H1 (cell line): ENCODE measurements around the gene TMOD4. TPM values are rescaled to one million over a fixed set of nuclear protein-coding genes. Genes with fewer than 3 reads are reported as not detected.
A peak's percentile ranks its signal among the peaks of the same experiment; 100 is the strongest.

Experiments used
- CTCF ChIA-PET: fragments of 300-600 bp; sonication (Branson Sonifier 250); formaldehyde crosslinking; loops from one replicate; lab custom pipeline; 2021; ENCODE audit not compliant: partially characterized antibody; lab: Charles Lee
- POLR2A ChIA-PET: fragments of 300-600 bp; sonication (Branson Sonifier 250); formaldehyde crosslinking; loops from one replicate; lab custom pipeline; 2021; ENCODE audit warnings: inconsistent platforms; ENCODE audit not compliant: partially characterized antibody; lab: Charles Lee
- DNase-seq, 2 experiments: peaks; one replicate each; pipeline versions ENCODE4 v3.0.0 to v3.0.0-alpha.2; 2010 to 2022; ENCODE audit warnings: low spot score in 2 of 2, low read depth in 1 of 2, mixed read lengths in 1 of 2
- FAIRE-seq: peaks from 2 replicates; lab custom pipeline; 2011; peaks lifted over from hg19 to GRCh38; lab: Jason Lieb, UNC
- H2AFZ ChIP-seq: 2 replicates; pipeline ENCODE4 v1.8.1; 2012; ENCODE audit warnings: low read length, inconsistent platforms
- H2AK5ac ChIP-seq: 2 replicates; pipeline ENCODE4 v1.6.1; 2013; ENCODE audit warnings: low read depth, low read length
- H2BK120ac ChIP-seq: replicated peaks from 2 replicates; pipeline ENCODE3; 2013; ENCODE audit warnings: low read depth, low read length, inconsistent platforms
- H2BK12ac ChIP-seq: 2 replicates; pipeline ENCODE4 v1.6.1; 2013; ENCODE audit warnings: low read depth, low read length
- H2BK15ac ChIP-seq: 2 replicates; pipeline ENCODE4 v1.6.1; 2013; ENCODE audit warnings: low read length
- H2BK20ac ChIP-seq: 2 replicates; pipeline ENCODE4 v1.6.1; 2013; ENCODE audit warnings: low read length
- H2BK5ac ChIP-seq: 2 replicates; pipeline ENCODE4 v1.6.1; 2013; ENCODE audit warnings: low read depth, low read length
- H3K14ac ChIP-seq: 2 replicates; pipeline ENCODE4 v1.6.1; 2013; ENCODE audit warnings: inconsistent platforms; ENCODE audit not compliant: insufficient read length
- H3K18ac ChIP-seq: 2 replicates; pipeline ENCODE4 v1.6.1; 2013; ENCODE audit warnings: low read length; ENCODE audit errors: extremely low read depth
- H3K23ac ChIP-seq: 2 replicates; pipeline ENCODE4 v1.6.1; 2013; ENCODE audit warnings: inconsistent platforms; ENCODE audit not compliant: insufficient read length
- H3K23me2 ChIP-seq: 2 replicates; pipeline ENCODE4 v1.6.1; 2013; ENCODE audit warnings: low read depth, low read length
- H3K27ac ChIP-seq: 2 replicates; pipeline ENCODE4 v1.6.1; 2011; ENCODE audit warnings: low read depth, low read length, inconsistent platforms
- H3K27me3 ChIP-seq, 4 experiments: replicated peaks in 1 of 4; 1 replicate in 1 of 4; 2 replicates in 3 of 4; pipeline versions ENCODE4 v1.6.1 to v1.8.1; 2011 to 2013; ENCODE audit warnings: low read length in 3 of 4, mild to moderate bottlenecking in 3 of 4, inconsistent platforms in 2 of 4, mixed read lengths in 2 of 4, moderate library complexity in 1 of 4; ENCODE audit not compliant: control insufficient read depth in 3 of 4, insufficient read depth in 3 of 4; ENCODE audit errors: extremely low read depth in 1 of 4
- H3K36me3 ChIP-seq, 4 experiments: 2 replicates each; pipeline versions ENCODE4 v1.6.1 to v1.8.1; 2011 to 2013; ENCODE audit warnings: mild to moderate bottlenecking in 4 of 4, low read length in 3 of 4, moderate library complexity in 2 of 4, control low read depth in 1 of 4, inconsistent platforms in 1 of 4; ENCODE audit not compliant: insufficient read depth in 4 of 4, control insufficient read depth in 2 of 4
- H3K4ac ChIP-seq: replicated peaks from 2 replicates; pipeline ENCODE3; 2013; ENCODE audit warnings: low read length, low read depth, mixed read lengths, inconsistent platforms; ENCODE audit not compliant: insufficient read length
- H3K4me1 ChIP-seq, 4 experiments: replicated peaks in 1 of 4; 1 replicate in 1 of 4; 2 replicates in 3 of 4; pipeline versions ENCODE4 v1.6.1 to v1.8.1; 2011 to 2013; ENCODE audit warnings: low read length in 3 of 4, inconsistent platforms in 2 of 4, mixed read lengths in 1 of 4; ENCODE audit not compliant: insufficient read depth in 4 of 4, control insufficient read depth in 3 of 4
- H3K4me2 ChIP-seq, 2 experiments: 2 replicates each; pipeline versions ENCODE4 v1.6.1 to v1.8.1; 2011 to 2013; ENCODE audit warnings: low read depth in 2 of 2, low read length in 2 of 2, control low read depth in 1 of 2, inconsistent platforms in 1 of 2, mild to moderate bottlenecking in 1 of 2; ENCODE audit not compliant: insufficient read depth in 1 of 2
- H3K4me3 ChIP-seq, 4 experiments: fragments of 200-600, 300-600 bp in 1 of 4; sonication (generic), shearing (Covaris generic), sonication (Bioruptor Twin) in 1 of 4; 2 replicates each; pipeline versions ENCODE4 v1.5.1 to v1.8.1; 2011 to 2016; ENCODE audit warnings: low read length in 4 of 4, low read depth in 3 of 4, control low read depth in 2 of 4, inconsistent platforms in 2 of 4, mild to moderate bottlenecking in 2 of 4, mixed read lengths in 1 of 4, moderate library complexity in 1 of 4; ENCODE audit not compliant: insufficient read depth in 2 of 4; ENCODE audit errors: extremely low read depth in 1 of 4
- H3K56ac ChIP-seq: replicated peaks from 2 replicates; pipeline ENCODE3; 2013; ENCODE audit warnings: low read depth, mild to moderate bottlenecking, mixed read lengths, low read length, inconsistent platforms; ENCODE audit not compliant: insufficient read length
- H3K79me1 ChIP-seq: 2 replicates; pipeline ENCODE4 v1.6.1; 2013; ENCODE audit warnings: low read depth, low read length, control low read depth
- H3K79me2 ChIP-seq, 2 experiments: 2 replicates each; pipeline versions ENCODE4 v1.6.1 to v1.8.1; 2012 to 2013; ENCODE audit warnings: low read length in 2 of 2, mild to moderate bottlenecking in 2 of 2, inconsistent platforms in 1 of 2; ENCODE audit not compliant: insufficient read depth in 2 of 2, control insufficient read depth in 1 of 2
- H3K9ac ChIP-seq, 4 experiments: replicated peaks in 1 of 4; 1 replicate in 1 of 4; 2 replicates in 3 of 4; pipeline versions ENCODE4 v1.6.1 to v1.8.1; 2011 to 2013; ENCODE audit warnings: low read depth in 3 of 4, low read length in 3 of 4, control low read depth in 2 of 4, mild to moderate bottlenecking in 2 of 4, moderate library complexity in 2 of 4, inconsistent platforms in 1 of 4; ENCODE audit errors: extremely low read depth in 1 of 4
- H3K9me3 ChIP-seq, 2 experiments: 2 replicates each; pipeline versions ENCODE4 v1.6.1 to v1.8.1; 2012 to 2013; ENCODE audit warnings: mild to moderate bottlenecking in 2 of 2, moderate library complexity in 2 of 2, control low read depth in 1 of 2, inconsistent platforms in 1 of 2, low read depth in 1 of 2, low read length in 1 of 2, mixed read lengths in 1 of 2; ENCODE audit not compliant: insufficient read depth in 2 of 2
- H4K20me1 ChIP-seq, 2 experiments: replicated peaks in 1 of 2; 2 replicates each; pipeline versions ENCODE3 to v1.8.1; 2011 to 2013; ENCODE audit warnings: inconsistent platforms in 2 of 2, low read length in 2 of 2, mild to moderate bottlenecking in 1 of 2; ENCODE audit not compliant: insufficient read depth in 2 of 2, control insufficient read depth in 1 of 2
- H4K5ac ChIP-seq: 2 replicates; pipeline ENCODE4 v1.6.1; 2013; ENCODE audit warnings: low read length, low read depth, mixed read lengths, inconsistent platforms; ENCODE audit not compliant: insufficient read length
- H4K8ac ChIP-seq: 2 replicates; pipeline ENCODE4 v1.8.0; 2013; ENCODE audit warnings: mild to moderate bottlenecking, moderate library complexity, low read length, inconsistent platforms; ENCODE audit not compliant: insufficient read depth; ENCODE audit errors: extremely low read depth
- H4K91ac ChIP-seq: replicated peaks from 2 replicates; pipeline ENCODE3; 2013; ENCODE audit warnings: low read length, mixed read lengths, inconsistent platforms; ENCODE audit not compliant: insufficient read length
- BCL11A ChIP-seq, 2 experiments: IDR thresholded peaks; one replicate each; pipeline ENCODE4 v1.6.1; 2011; ENCODE audit warnings: low read depth in 2 of 2, low read length in 2 of 2, mild to moderate bottlenecking in 2 of 2
- CHD1 ChIP-seq: IDR thresholded peaks from 2 replicates; pipeline ENCODE4 v1.6.1; 2012; ENCODE audit warnings: low read depth, low read length, improper control_type of control experiment
- E2F6 ChIP-seq: IDR thresholded peaks from 2 replicates; pipeline ENCODE4 v1.6.1; 2012; ENCODE audit warnings: inconsistent platforms
- EP300 ChIP-seq, 2 experiments: IDR thresholded peaks; 1 replicate in 1 of 2; 2 replicates in 1 of 2; pipeline ENCODE4 v1.6.1; 2011 to 2012; ENCODE audit warnings: low read depth in 2 of 2, low read length in 2 of 2, mild to moderate bottlenecking in 2 of 2, borderline replicate concordance in 1 of 2, inconsistent platforms in 1 of 2, moderate library complexity in 1 of 2
- EZH2 ChIP-seq: fragments of 200-600 bp; sonication (generic); IDR thresholded peaks from 2 replicates; pipeline ENCODE4 v1.7.1; 2012; ENCODE audit warnings: low read depth, mild to moderate bottlenecking, moderate library complexity, low read length, inconsistent platforms; ENCODE audit not compliant: severe bottlenecking
- FOSL1 ChIP-seq: IDR thresholded peaks from 2 replicates; pipeline ENCODE4 v1.6.1; 2011; ENCODE audit warnings: mild to moderate bottlenecking, low read depth, low read length, moderate library complexity; ENCODE audit not compliant: insufficient read depth
- KDM4A ChIP-seq: IDR thresholded peaks from one replicate; pipeline ENCODE4 v1.7.1; 2012; ENCODE audit warnings: low read depth, mild to moderate bottlenecking, moderate library complexity, low read length, inconsistent platforms; ENCODE audit not compliant: severe bottlenecking
- SUZ12 ChIP-seq: fragments of 200-600 bp; sonication (generic); IDR thresholded peaks from 2 replicates; pipeline ENCODE4 v1.6.1; 2012; ENCODE audit warnings: mild to moderate bottlenecking, inconsistent platforms, low read length, moderate library complexity, mixed read lengths
- YY1 ChIP-seq: IDR thresholded peaks from 2 replicates; pipeline ENCODE4 v1.6.1; 2011; ENCODE audit warnings: low read depth, mild to moderate bottlenecking, low read length
- WGBS, 2 experiments: shearing (Covaris generic) in 1 of 2; methylation state at CpG; one replicate each; pipeline versions ENCODE4 v1.1.6 to v1.1.7; 2013 to 2015; ENCODE audit warnings: low lambda C conversion rate in 2 of 2, mixed read lengths in 2 of 2, inconsistent platforms in 1 of 2, low coverage in 1 of 2, missing lambda C conversion rate in 1 of 2; ENCODE audit not compliant: insufficient replicate concordance in 2 of 2, insufficient coverage in 1 of 2, insufficient read length in 1 of 2; ENCODE audit errors: extremely low coverage in 1 of 2, missing lambda C conversion rate in 1 of 2; 5-methylcytosine and 5-hydroxymethylcytosine counted together
- polyA plus RNA-seq, 7 experiments: library from polyadenylated mRNA; depleted of rRNA in 3 of 7; stranded (reverse) in 5 of 7; unstranded in 2 of 7; fragments of >200 nt in 5 of 7; fragments of 200-250 nt in 2 of 7; gene quantifications; 1 replicate in 5 of 7; 2 replicates in 1 of 7; 4 replicates in 1 of 7; pipeline versions ENCODE4 v1.2.1 to v1.2.3, GENCODE V29; 2011 to 2013; ENCODE audit warnings: missing spikeins in 2 of 7, mixed read lengths in 2 of 7
- total RNA-seq: library from RNA; stranded (reverse); fragmentation: NEBNext Ultra II Directional; extraction: Animal tissue kit (Norgen Biotek cat#: 25700); gene quantifications from 2 replicates; pipeline ENCODE4 v1.2.1, GENCODE V29; 2021

Gene TMOD4
- total and polyA plus RNA-seq, 2 of the 8 experiments (the other 6 are each of a cell fraction or from before 2014, with no cell fraction given): 0.42 TPM; not detected in 1

- Histone ChIP-seq H2BK120ac (no peak overlapping the region), H3K27ac (no peak overlapping the region), H3K79me1 (no peaks in the 10 kb centered on the region), H2BK12ac (no peak overlapping the region; the same call in 1 of the 2 replicates), H2AFZ (peak overlapping the region; percentile 35; the same call in 1 of the 2 replicates), H3K36me3 (peaks cover 0 to 6% (median 2%) of the 10 kb centered on the region in 4 experiments; a peak in 2 of 8 replicates), H3K9me3 (no peaks in the 10 kb centered on the region), H2BK20ac (no peak overlapping the region), H3K56ac (peak overlapping the region; percentile 71), H3K14ac (no peak overlapping the region), H3K23ac (no peak overlapping the region), H3K4me2 (peak overlapping the region; percentile 84 to 90), H4K8ac (peak overlapping the region; percentile 57), H2BK15ac (no peak overlapping the region), H4K91ac (no peak overlapping the region), H2AK5ac (no peak overlapping the region), H3K79me2 (no peaks in the 10 kb centered on the region), H4K5ac (no peak overlapping the region), H3K4ac (peak overlapping the region; percentile 58), H3K23me2 (peaks cover 15% of the 10 kb centered on the region), H3K4me1 (peaks cover 0 to 12% (median 8%) of the 10 kb centered on the region in 4 experiments; a peak in 5 of 7 replicates), H2BK5ac (no peak overlapping the region), H3K4me3 (peak overlapping the region; percentile 36 to 64 (median 44)), H3K27me3 (peaks cover 0 to 28% (median 20%) of the 10 kb centered on the region in 4 experiments; a peak in 5 of 7 replicates), H3K18ac (no peak overlapping the region; the same call in 1 of the 2 replicates), H3K9ac (peak overlapping the region in 2 of 4 experiments; percentile 26 to 29; a peak in 2 of 7 replicates), H4K20me1 (peaks cover 0 to 4% of the 10 kb centered on the region in 2 experiments)
- CTCF ChIA-PET: interaction anchor here (0.5 to 7.9 kb wide), 13 partner anchors 9 to 510 kb away, joined by 3 to 94 read pairs (median 5); partner anchors contain the start of genes GABPB2, SCNM1 and TNFAIP8L2
- POLR2A ChIA-PET: interaction anchor here (0.6 to 9.8 kb wide), 16 partner anchors 9 to 158 kb away, joined by 3 to 124 read pairs (median 4); partner anchors contain the start of genes CERS2, LYSMD1, PSMD4 and SCNM1
- TF ChIP-seq EZH2 (peak; percentile 46), SUZ12 (peak; percentile 52), EP300 (IDR thresholded peaks at IDR 0.05; ENCODE audit: borderline replicate concordance in 1 of 2, low read depth in 2 of 2, low read length in 2 of 2) (no peak), FOSL1 (no peak), CHD1 (no peak), YY1 (no peak), E2F6 (peak; percentile 5; the same call in 1 of the 2 replicates), KDM4A (peak; percentile 64), BCL11A (IDR thresholded peaks at IDR 0.05; ENCODE audit: low read depth in 2 of 2, low read length in 2 of 2) (no peak)
- 3% methylated on average over 33 of the region's 39 CpGs; no CpG with 5 or more reads in 1 of the 2 experiments for WGBS, 2 experiments
- DNase-seq (peak in 1 of 2 experiments; percentile 76), FAIRE-seq (no peak)
Measured at GRCh38 chr1:151131701-151132334, 44.0 kb downstream of the TMOD4 start.
